Adipose tissue (tissue), 3 donors: Measurements from ENCODE around the gene LECT2. TPM values are rescaled to one million over a fixed set of nuclear protein-coding genes. Genes with fewer than 3 reads are reported as not detected.

ENCODE experiments used
- H3K27ac ChIP-seq: one replicate; pipeline ENCODE4 v1.5.1; 2013; ENCODE audit warnings: low read depth, low read length
- WGBS, 3 donors: extraction: QIAGEN DNeasy Blood & Tissue Kit; methylation state at CpG; one replicate each; pipeline ENCODE4 v1.1.7; 2013; 5-methylcytosine and 5-hydroxymethylcytosine counted together
- polyA plus RNA-seq, 3 donors: library from polyadenylated mRNA; stranded (reverse); fragments of 200-250 nt; gene quantifications; one replicate each; pipeline ENCODE4 v1.2.3, GENCODE V29; 2013
- donor health status: healthy with polysubstance abuse.
- donor health status: Bipolar disorder and iron deficiency.
- donor health status: healthy.

Gene LECT2
- polyA plus RNA-seq, 3 donors: not detected

- WGBS, 3 donors: 55 to 80% (median 80%) methylated on average over 4 of the region's 4 CpGs
- no peak overlapping the region for H3K27ac ChIP-seq
Measured at GRCh38 chr5:135951257-135951656, 3.5 kb downstream of the LECT2 start.

- no peak overlapping the region for H3K27ac ChIP-seq
- 45 to 60% (median 55%) methylated on average over 3 of the region's 3 CpGs for WGBS, 3 donors
Measured at GRCh38 chr5:135950611-135951010, 4.2 kb downstream of the LECT2 start.

GRCh38 chr5:135944967-135945560 lies 9.7 kb downstream of the LECT2 start:
- no peak overlapping the region for H3K27ac ChIP-seq
- 0% methylated on average over 3 of the region's 3 CpGs for WGBS, 3 donors

- no peak overlapping the region for H3K27ac ChIP-seq
Measured at GRCh38 chr5:135944564-135944963, 10.2 kb downstream of the LECT2 start.

- no peak overlapping the region for H3K27ac ChIP-seq
- 65 to 71% (median 68%) methylated on average over 3 of the region's 3 CpGs for WGBS, 3 donors
Measured at GRCh38 chr5:135942202-135942771, 12.5 kb downstream of the LECT2 start.

- no peak overlapping the region for H3K27ac ChIP-seq
- 70 to 87% (median 85%) methylated on average over 2 of the region's 2 CpGs for WGBS, 3 donors
Measured at GRCh38 chr5:135941711-135942110, 13.1 kb downstream of the LECT2 start.

GRCh38 chr5:135937245-135937911 lies 17.4 kb downstream of the LECT2 start:
- WGBS, 3 donors: 76 to 85% (median 82%) methylated on average over 5 of the region's 5 CpGs

GRCh38 chr5:135934939-135935338 lies 19.8 kb downstream of the LECT2 start:
- H3K27ac ChIP-seq: no peak overlapping the region
- 69 to 77% (median 69%) methylated on average over 3 of the region's 3 CpGs for WGBS, 3 donors

More at GRCh38 chr5:135937245-135937911, 17.4 kb downstream of the LECT2 start:
- no peak overlapping the region for H3K27ac ChIP-seq

- H3K27ac ChIP-seq: no peak overlapping the region
- 17 to 31% (median 27%) methylated on average over 18 of the region's 18 CpGs for WGBS, 3 donors
Measured at GRCh38 chr5:135930949-135931295, 23.9 kb downstream of the LECT2 start.

GRCh38 chr5:135930029-135930948 lies 24.5 kb downstream of the LECT2 start:
- WGBS, 3 donors: 2 to 5% (median 4%) methylated on average over 87 to 99 of the region's 99 CpGs
- H3K27ac ChIP-seq: no peak overlapping the region

- WGBS, 3 donors: 40 to 48% (median 46%) methylated on average over 1 of the region's 1 CpG
- H3K27ac ChIP-seq: no peak overlapping the region
Measured at GRCh38 chr5:135921388-135921787, 33.4 kb downstream of the LECT2 start.

- H3K27ac ChIP-seq: no peak overlapping the region
- WGBS, 3 donors: 42 to 66% (median 66%) methylated on average over 3 of the region's 3 CpGs
Measured at GRCh38 chr5:135920199-135920598, 34.6 kb downstream of the LECT2 start.

- 59 to 67% (median 66%) methylated on average over 8 of the region's 8 CpGs for WGBS, 3 donors
- H3K27ac ChIP-seq: no peak overlapping the region
Measured at GRCh38 chr5:135916638-135917263, 38.0 kb downstream of the LECT2 start.

GRCh38 chr5:135915466-135916001 lies 39.2 kb downstream of the LECT2 start:
- WGBS, 3 donors: 90 to 94% (median 91%) methylated on average over 5 of the region's 5 CpGs
- H3K27ac ChIP-seq: no peak overlapping the region

GRCh38 chr5:135913713-135914626 lies 40.8 kb downstream of the LECT2 start:
- WGBS, 3 donors: 59 to 68% (median 66%) methylated on average over 4 of the region's 4 CpGs
- H3K27ac ChIP-seq: no peak overlapping the region

- H3K27ac ChIP-seq: no peak overlapping the region
- WGBS, 3 donors: 53 to 74% (median 68%) methylated on average over 1 of the region's 1 CpG
Measured at GRCh38 chr5:135905144-135905543, 49.6 kb downstream of the LECT2 start.

GRCh38 chr5:135901633-135902032 lies 53.1 kb downstream of the LECT2 start:
- WGBS, 3 donors: 26 to 47% (median 46%) methylated on average over 3 of the region's 3 CpGs
- H3K27ac ChIP-seq: no peak overlapping the region
